Central memory CD8-positive, alpha-beta T cell (primary cell): ENCODE measurements around the gene PNKD.

Source experiments
- ATAC-seq: fragments of 150-1000 bp; cut with Tn5 transposase; replicated peaks from 2 replicates; pipeline ENCODE4 v1.10.0; 2022; ENCODE audit warnings: mild to moderate bottlenecking, moderate FRiP score, moderate number of reproducible peaks; ENCODE audit not compliant: poor library complexity, severe bottlenecking; ENCODE audit errors: extremely low read depth
- DNase-seq, 2 donors: peaks; one replicate each; pipeline ENCODE4 v3.0.0; 2021; ENCODE audit warnings: low spot score in 2 of 2
- H3K27ac Mint-ChIP-seq: one replicate; pipeline ENCODE4 v1.8.0; 2022; ENCODE audit warnings: low read depth, mild to moderate bottlenecking, moderate library complexity, mixed read lengths
- H3K27me3 Mint-ChIP-seq: one replicate; pipeline ENCODE4 v1.8.0; 2022; ENCODE audit warnings: mixed read lengths
- H3K36me3 Mint-ChIP-seq: one replicate; pipeline ENCODE4 v1.8.0; 2022; ENCODE audit warnings: mild to moderate bottlenecking, moderate library complexity, mixed read lengths; ENCODE audit not compliant: insufficient read depth
- H3K4me1 Mint-ChIP-seq: one replicate; pipeline ENCODE4 v1.8.0; 2022; ENCODE audit warnings: mixed read lengths
- H3K4me3 Mint-ChIP-seq: one replicate; pipeline ENCODE4 v1.8.0; 2022; ENCODE audit warnings: mild to moderate bottlenecking, moderate library complexity, mixed read lengths
- H3K9me3 Mint-ChIP-seq: one replicate; pipeline ENCODE4 v1.8.0; 2022; ENCODE audit warnings: mixed read lengths

The PNKD gene

DNA sequence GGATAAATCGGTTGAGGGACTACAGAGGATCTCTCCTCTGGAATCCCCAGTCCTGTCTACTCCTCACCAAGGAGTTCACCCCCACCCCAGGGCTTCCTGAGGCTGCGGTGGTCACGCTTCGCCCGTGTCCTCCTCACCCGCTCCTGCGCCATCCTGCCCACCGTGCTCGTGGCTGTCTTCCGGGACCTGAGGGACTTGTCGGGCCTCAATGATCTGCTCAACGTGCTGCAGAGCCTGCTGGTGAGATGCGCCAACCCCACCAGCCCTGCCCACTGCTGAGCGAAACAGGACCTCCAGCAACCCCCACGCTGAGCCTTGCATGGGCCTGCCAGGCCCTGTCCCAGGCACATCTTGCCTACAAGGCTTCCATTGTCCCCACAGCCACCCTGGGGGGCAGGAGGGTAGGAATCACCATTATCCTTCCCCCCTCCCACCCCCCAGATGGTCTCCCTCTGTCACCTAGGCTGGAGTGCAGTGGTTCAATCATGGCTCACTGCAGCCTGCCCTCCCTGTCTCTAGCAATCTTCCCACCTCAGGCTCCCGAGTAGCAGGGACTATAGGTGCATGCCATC is 122.7 kb downstream of the PNKD start:
- DNase-seq (no peak), ATAC-seq (no peak)
- no peaks in the 10 kb centered on the region for H3K9me3 Mint-ChIP-seq
- no peaks in the 10 kb centered on the region for H3K27me3 Mint-ChIP-seq
- H3K4me1 Mint-ChIP-seq: peaks cover 52% of the 10 kb centered on the region
- H3K4me3 Mint-ChIP-seq: no peak overlapping the region
- H3K36me3 Mint-ChIP-seq: peaks cover 21% of the 10 kb centered on the region
- H3K27ac Mint-ChIP-seq: no peak overlapping the region

DNA sequence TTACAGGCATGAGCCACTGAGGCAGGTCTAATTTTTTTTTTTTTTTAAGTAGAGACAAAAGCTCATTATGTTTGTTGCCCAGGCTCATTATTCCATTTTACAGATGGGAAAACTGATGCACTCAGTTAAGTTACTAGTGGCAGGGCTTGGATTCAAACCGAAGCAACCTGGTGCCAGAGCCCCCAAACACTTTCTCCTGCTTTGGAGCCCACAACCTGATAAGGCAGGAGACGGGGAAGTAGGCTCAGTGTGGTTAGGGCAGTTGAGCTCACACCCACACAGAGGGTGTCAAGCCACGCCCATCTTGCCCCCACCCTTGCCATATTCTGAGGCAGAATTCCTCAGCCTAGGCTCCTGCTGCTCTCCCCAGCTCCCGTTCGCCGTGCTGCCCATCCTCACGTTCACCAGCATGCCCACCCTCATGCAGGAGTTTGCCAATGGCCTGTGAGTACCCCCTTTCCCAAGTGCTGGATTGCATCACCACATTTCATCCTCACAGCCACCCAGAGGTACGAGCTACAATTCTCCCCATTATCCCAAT is 123.5 kb downstream of the PNKD start:
- no peak for ATAC-seq
- no peaks in the 10 kb centered on the region for H3K9me3 Mint-ChIP-seq
- no peak for DNase-seq
- H3K4me1 Mint-ChIP-seq: peaks cover 52% of the 10 kb centered on the region
- peaks cover 25% of the 10 kb centered on the region for H3K36me3 Mint-ChIP-seq
- no peak overlapping the region for H3K27ac Mint-ChIP-seq
- H3K4me3 Mint-ChIP-seq: peak overlapping the region; percentile 31
- H3K27me3 Mint-ChIP-seq: no peaks in the 10 kb centered on the region

DNA sequence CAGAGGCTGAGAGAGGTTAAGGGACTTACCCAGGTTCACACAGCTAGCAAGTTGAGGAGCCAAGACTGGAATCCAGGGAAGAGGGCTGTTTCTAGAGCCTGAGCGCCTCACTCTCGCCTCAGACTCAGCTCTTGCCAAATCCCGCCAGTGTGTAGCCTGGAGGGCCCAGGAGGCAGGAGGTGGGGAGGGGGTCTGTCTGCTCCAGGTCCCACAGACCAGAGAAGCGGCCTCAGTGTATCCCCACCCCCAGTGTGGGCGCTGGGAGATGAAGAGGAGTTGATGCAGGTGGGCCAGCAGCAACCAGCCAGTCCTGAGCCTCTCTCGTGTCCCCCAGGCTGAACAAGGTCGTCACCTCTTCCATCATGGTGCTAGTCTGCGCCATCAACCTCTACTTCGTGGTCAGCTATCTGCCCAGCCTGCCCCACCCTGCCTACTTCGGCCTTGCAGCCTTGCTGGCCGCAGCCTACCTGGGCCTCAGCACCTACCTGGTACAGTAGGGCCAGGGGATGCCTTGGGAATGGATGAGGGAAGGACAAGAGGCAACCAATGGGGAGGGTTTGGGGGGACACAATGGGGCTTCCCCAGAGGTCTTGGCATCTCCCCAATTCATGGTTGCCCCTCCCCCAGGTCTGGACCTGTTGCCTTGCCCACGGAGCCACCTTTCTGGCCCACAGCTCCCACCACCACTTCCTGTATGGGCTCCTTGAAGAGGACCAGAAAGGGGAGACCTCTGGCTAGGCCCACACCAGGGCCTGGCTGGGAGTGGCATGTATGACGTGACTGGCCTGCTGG is 124.2 kb downstream of the PNKD start:
- H3K9me3 Mint-ChIP-seq: no peaks in the 10 kb centered on the region
- ATAC-seq (no peak), DNase-seq (no peak)
- H3K27me3 Mint-ChIP-seq: no peaks in the 10 kb centered on the region
- H3K36me3 Mint-ChIP-seq: peaks cover 29% of the 10 kb centered on the region
- peaks cover 52% of the 10 kb centered on the region for H3K4me1 Mint-ChIP-seq
- H3K4me3 Mint-ChIP-seq: peak overlapping the region; percentile 31
- H3K27ac Mint-ChIP-seq: no peak overlapping the region

DNA sequence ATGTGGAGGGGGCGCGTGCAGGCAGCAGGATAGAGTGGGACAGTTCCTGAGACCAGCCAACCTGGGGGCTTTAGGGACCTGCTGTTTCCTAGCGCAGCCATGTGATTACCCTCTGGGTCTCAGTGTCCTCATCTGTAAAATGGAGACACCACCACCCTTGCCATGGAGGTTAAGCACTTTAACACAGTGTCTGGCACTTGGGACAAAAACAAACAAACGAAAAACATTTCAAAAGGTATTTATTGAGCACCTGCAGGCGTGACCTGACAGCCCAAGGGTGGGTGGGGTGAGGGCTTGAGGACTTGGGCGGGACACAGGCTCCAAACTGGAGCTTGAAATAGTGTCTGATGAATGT is 124.7 kb downstream of the PNKD start:
- Mint-ChIP-seq H3K4me3 (no peak overlapping the region), H3K27me3 (no peaks in the 10 kb centered on the region), H3K4me1 (peaks cover 52% of the 10 kb centered on the region), H3K9me3 (no peaks in the 10 kb centered on the region), H3K36me3 (peaks cover 31% of the 10 kb centered on the region), H3K27ac (no peak overlapping the region)
- ATAC-seq (no peak), DNase-seq (no peak)

DNA sequence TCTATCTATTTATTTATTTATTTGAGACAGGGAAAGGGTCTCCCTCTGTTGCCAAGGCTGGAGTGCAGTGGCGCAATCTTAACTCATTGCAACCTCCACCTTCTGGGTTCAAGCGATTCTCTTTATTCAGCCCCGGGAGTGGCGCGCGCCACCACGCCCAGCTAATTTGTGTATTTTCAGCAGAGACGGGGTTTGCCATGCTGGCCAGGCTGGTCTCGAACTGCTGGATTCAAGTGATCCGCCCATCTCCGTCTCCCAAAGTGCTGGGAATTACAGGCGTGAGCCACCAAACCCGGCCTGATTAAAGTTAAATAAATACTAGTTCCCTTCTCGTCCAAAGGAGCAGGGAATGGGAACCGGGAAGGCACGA is 125.1 kb downstream of the PNKD start:
- Mint-ChIP-seq H3K27ac (peak overlapping the region; percentile 94), H3K9me3 (no peaks in the 10 kb centered on the region), H3K4me3 (peak overlapping the region; percentile 92), H3K27me3 (no peaks in the 10 kb centered on the region), H3K4me1 (peaks cover 52% of the 10 kb centered on the region), H3K36me3 (peaks cover 34% of the 10 kb centered on the region)
- DNase-seq (no peak), ATAC-seq (no peak)

DNA sequence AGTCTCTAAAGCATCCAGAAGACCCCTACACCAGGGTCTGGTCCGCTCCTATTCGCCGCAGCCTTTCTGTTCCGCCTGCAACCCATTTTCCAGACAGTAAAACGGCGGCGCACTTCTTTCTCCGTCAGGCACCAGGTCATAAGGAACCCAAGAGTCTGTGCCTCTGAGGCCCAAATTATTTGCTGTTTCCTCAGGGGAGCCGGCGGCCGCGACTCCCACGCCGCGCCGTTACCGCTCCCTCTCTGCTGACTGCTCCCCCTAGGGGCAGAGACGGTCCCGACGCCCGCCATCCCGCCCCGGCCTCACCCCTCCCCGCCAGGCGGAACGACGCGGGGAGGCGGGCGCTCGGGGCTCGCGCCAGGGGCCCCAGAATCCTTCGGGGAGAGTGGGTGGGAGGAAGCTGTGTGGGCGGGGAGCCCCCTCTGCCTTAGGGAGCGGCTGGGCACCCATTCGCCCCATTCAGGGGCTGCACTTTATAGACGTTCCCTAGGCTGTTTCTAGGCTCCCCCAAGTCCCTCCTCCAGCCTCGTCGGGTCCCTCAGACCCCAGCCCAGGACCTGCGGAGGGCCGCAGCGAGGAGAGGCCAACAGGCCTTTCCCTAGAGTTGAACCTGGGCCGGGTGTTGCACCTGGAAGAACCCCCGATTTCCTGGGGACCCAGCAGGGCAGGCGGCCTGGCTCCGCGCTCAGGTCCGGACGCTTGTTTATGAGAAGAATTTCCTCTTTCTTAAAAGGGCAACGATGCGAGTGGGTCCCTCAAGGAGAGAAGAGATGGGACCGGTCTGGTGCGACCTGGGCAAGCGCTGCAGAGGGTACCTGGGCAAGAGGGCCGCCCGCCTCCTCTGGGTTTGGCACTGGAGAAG is 125.7 kb downstream of the PNKD start:
- no peaks in the 10 kb centered on the region for H3K9me3 Mint-ChIP-seq
- peaks cover 52% of the 10 kb centered on the region for H3K4me1 Mint-ChIP-seq
- peak; percentile 81 to 92 for DNase-seq
- H3K36me3 Mint-ChIP-seq: peaks cover 34% of the 10 kb centered on the region
- H3K27ac Mint-ChIP-seq: peak overlapping the region; percentile 94
- peak overlapping the region; percentile 92 for H3K4me3 Mint-ChIP-seq
- H3K27me3 Mint-ChIP-seq: no peaks in the 10 kb centered on the region
- peak; percentile 63 for ATAC-seq
